NB4 (cell line): ENCODE data around the gene LAMA3.

Experiments used
- POLR2A ChIP-seq: IDR thresholded peaks from 2 replicates; pipeline ENCODE4 v1.6.1; 2011; ENCODE audit warnings: mild to moderate bottlenecking; ENCODE audit not compliant: insufficient read length; ENCODE audit errors: extremely low read depth
- TF ChIP-seq, protein P1 (sequence below): IDR thresholded peaks from one replicate; pipeline ENCODE4 v1.5.1; 2012; ENCODE audit warnings: low read depth, low read length
- TF ChIP-seq, protein P2 (sequence below): IDR thresholded peaks from 2 replicates; pipeline ENCODE4 v1.6.1; 2011; ENCODE audit warnings: low read depth, low read length

DNA sequence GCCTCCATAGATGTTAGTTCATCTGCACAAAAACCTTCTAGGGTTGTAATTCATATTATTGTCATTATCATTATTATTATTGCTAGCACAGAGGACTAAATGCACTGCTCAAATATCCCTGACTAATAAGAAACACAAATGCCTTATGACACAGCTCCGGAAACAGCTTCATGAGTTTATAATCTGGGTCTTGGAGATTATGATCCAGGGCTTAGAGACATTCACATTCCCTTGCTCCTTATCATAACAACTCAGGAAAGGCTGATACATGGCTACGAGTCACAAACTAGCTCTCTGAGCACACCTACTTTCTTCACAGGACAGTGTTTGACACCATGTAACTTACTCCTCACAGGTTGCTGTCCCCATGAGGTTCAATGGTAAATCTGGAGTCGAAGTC lies 223.1 kb downstream of the LAMA3 start:
- TF ChIP-seq, protein P1, sequence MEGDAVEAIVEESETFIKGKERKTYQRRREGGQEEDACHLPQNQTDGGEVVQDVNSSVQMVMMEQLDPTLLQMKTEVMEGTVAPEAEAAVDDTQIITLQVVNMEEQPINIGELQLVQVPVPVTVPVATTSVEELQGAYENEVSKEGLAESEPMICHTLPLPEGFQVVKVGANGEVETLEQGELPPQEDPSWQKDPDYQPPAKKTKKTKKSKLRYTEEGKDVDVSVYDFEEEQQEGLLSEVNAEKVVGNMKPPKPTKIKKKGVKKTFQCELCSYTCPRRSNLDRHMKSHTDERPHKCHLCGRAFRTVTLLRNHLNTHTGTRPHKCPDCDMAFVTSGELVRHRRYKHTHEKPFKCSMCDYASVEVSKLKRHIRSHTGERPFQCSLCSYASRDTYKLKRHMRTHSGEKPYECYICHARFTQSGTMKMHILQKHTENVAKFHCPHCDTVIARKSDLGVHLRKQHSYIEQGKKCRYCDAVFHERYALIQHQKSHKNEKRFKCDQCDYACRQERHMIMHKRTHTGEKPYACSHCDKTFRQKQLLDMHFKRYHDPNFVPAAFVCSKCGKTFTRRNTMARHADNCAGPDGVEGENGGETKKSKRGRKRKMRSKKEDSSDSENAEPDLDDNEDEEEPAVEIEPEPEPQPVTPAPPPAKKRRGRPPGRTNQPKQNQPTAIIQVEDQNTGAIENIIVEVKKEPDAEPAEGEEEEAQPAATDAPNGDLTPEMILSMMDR: no peak
- no peak for TF ChIP-seq POLR2A
- TF ChIP-seq, protein P2, sequence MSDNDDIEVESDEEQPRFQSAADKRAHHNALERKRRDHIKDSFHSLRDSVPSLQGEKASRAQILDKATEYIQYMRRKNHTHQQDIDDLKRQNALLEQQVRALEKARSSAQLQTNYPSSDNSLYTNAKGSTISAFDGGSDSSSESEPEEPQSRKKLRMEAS: no peak
